22Rv1 (cell line): Measurements from ENCODE around the gene VPS13D.

Source experiments
- CTCF ChIP-seq: fragments of 450-650 bp; IDR thresholded peaks from 2 replicates; pipeline ENCODE4 v1.5.1; 2017; ENCODE audit warnings: mild to moderate bottlenecking
- ZFX ChIP-seq: fragments of 450-650 bp; IDR thresholded peaks from 2 replicates; pipeline ENCODE4 v1.6.1; 2017; ENCODE audit warnings: antibody characterized with exemption, borderline replicate concordance

- TF ChIP-seq CTCF, result no peak
- TF ChIP-seq ZFX, result no peak
These were observed 317.1 kb downstream of the VPS13D start for GRCh38 chr1:12546771-12547585.
